Suprapubic skin (tissue), 4 donors: ENCODE measurements around the gene ZDHHC14. TPM values are rescaled to one million over a fixed set of nuclear protein-coding genes. Genes with fewer than 3 reads are reported as not detected.

Experiments used
- DNase-seq, 2 donors: peaks; one replicate each; pipeline ENCODE4 v3.0.0-alpha.2; 2019; ENCODE audit warnings: low spot score in 2 of 2
- H3K27ac ChIP-seq: fragments of 200-600 bp; sonication (generic); one replicate; pipeline ENCODE4 v1.5.1; 2019
- H3K27me3 ChIP-seq: fragments of 200-600 bp; sonication (generic); one replicate; pipeline ENCODE4 v1.5.1; 2019
- H3K36me3 ChIP-seq: fragments of 200-600 bp; sonication (generic); one replicate; pipeline ENCODE4 v1.5.1; 2019
- H3K4me1 ChIP-seq: fragments of 200-600 bp; sonication (generic); one replicate; pipeline ENCODE4 v1.5.1; 2019
- H3K4me3 ChIP-seq: fragments of 200-600 bp; sonication (generic); one replicate; pipeline ENCODE4 v1.5.1; 2019; ENCODE audit warnings: mild to moderate bottlenecking
- H3K9me3 ChIP-seq: fragments of 200-600 bp; sonication (generic); one replicate; pipeline ENCODE4 v1.5.1; 2019
- CTCF ChIP-seq, 2 donors: fragments of 200-600 bp in 1 of 2; fragments of 450-650 bp in 1 of 2; sonication (generic) in 1 of 2; IDR thresholded peaks; one replicate each; pipeline ENCODE4 v1.5.1; 2016 to 2019; ENCODE audit warnings: antibody characterized with exemption in 2 of 2, mild to moderate bottlenecking in 1 of 2, moderate library complexity in 1 of 2
- EP300 ChIP-seq: sonication (generic); formaldehyde crosslinking; IDR thresholded peaks from one replicate; pipeline ENCODE4 v1.6.1; 2017; ENCODE audit warnings: antibody characterized with exemption
- POLR2A ChIP-seq, 2 donors: fragments of 450-650 bp; IDR thresholded peaks; one replicate each; pipeline ENCODE4 v1.6.1; 2017; ENCODE audit warnings: antibody characterized with exemption in 2 of 2, mild to moderate bottlenecking in 2 of 2, moderate library complexity in 2 of 2
- POLR2AphosphoS5 ChIP-seq, 3 donors: sonication (generic); formaldehyde crosslinking; IDR thresholded peaks; one replicate each; pipeline ENCODE4 v1.6.1; 2017; ENCODE audit warnings: antibody characterized with exemption in 3 of 3
- WGBS: methylation state at CpG from one replicate; pipeline ENCODE4 v1.1.5; 2018; 5-methylcytosine and 5-hydroxymethylcytosine counted together
- total RNA-seq, 4 donors: library from RNA; depleted of rRNA; stranded (reverse); fragments of >200 nt; gene quantifications; one replicate each; pipeline ENCODE4 v1.1.0, GENCODE V29; 2016

Gene ZDHHC14
- total RNA-seq, 4 donors from 2014 or later = 4.3 to 9.9 (median 7.7) TPM

GRCh38 chr6:157646012-157646411 is 265.0 kb downstream of the ZDHHC14 start:
- no peaks in the 10 kb centered on the region for H3K4me1 ChIP-seq
- WGBS = 82% methylated on average over 13 of the region's 13 CpGs
- TF ChIP-seq POLR2AphosphoS5 (IDR thresholded peaks at IDR 0.05) (no peak), CTCF (IDR thresholded peaks at IDR 0.05) (no peak), POLR2A (IDR thresholded peaks at IDR 0.05) (no peak), EP300 (no peak)

GRCh38 chr6:157647261-157647915 is 266.4 kb downstream of the ZDHHC14 start:
- H3K4me3 ChIP-seq = no peak overlapping the region
- TF ChIP-seq POLR2AphosphoS5 (IDR thresholded peaks at IDR 0.05) (no peak), POLR2A (IDR thresholded peaks at IDR 0.05) (no peak), EP300 (no peak), CTCF (IDR thresholded peaks at IDR 0.05) (no peak)
- 91% methylated on average over 23 of the region's 23 CpGs for WGBS
- H3K9me3 ChIP-seq = no peaks in the 10 kb centered on the region
- H3K36me3 ChIP-seq = no peaks in the 10 kb centered on the region
- DNase-seq = peak in 1 of 2 donors; percentile 26
- no peak overlapping the region for H3K27ac ChIP-seq
- H3K4me1 ChIP-seq = no peaks in the 10 kb centered on the region
- no peaks in the 10 kb centered on the region for H3K27me3 ChIP-seq

More at GRCh38 chr6:157646012-157646411, 265.0 kb downstream of the ZDHHC14 start:
- H3K4me3 ChIP-seq = no peak overlapping the region
- no peaks in the 10 kb centered on the region for H3K36me3 ChIP-seq
- DNase-seq = no peak
- H3K27me3 ChIP-seq = no peaks in the 10 kb centered on the region
- H3K27ac ChIP-seq = no peak overlapping the region
- H3K9me3 ChIP-seq = no peaks in the 10 kb centered on the region

- no peak for DNase-seq
- H3K36me3 ChIP-seq = peaks cover 2% of the 10 kb centered on the region
These were observed 267.6 kb downstream of the ZDHHC14 start for GRCh38 chr6:157648561-157648960.

GRCh38 chr6:157649311-157650260 is 268.6 kb downstream of the ZDHHC14 start:
- 55% methylated on average over 19 of the region's 25 CpGs for WGBS
- DNase-seq = peak in 1 of 2 donors; percentile 55
- H3K27ac ChIP-seq = no peak overlapping the region
- H3K9me3 ChIP-seq = no peaks in the 10 kb centered on the region
- no peak for TF ChIP-seq CTCF (IDR thresholded peaks at IDR 0.05)
- TF ChIP-seq POLR2AphosphoS5 (IDR thresholded peaks at IDR 0.05) = no peak
- TF ChIP-seq POLR2A (IDR thresholded peaks at IDR 0.05) = no peak
- TF ChIP-seq EP300 = no peak
- no peak overlapping the region for H3K4me3 ChIP-seq
- no peaks in the 10 kb centered on the region for H3K27me3 ChIP-seq
- peaks cover 5% of the 10 kb centered on the region for H3K36me3 ChIP-seq
- H3K4me1 ChIP-seq = no peaks in the 10 kb centered on the region

More at GRCh38 chr6:157648561-157648960, 267.6 kb downstream of the ZDHHC14 start:
- no peaks in the 10 kb centered on the region for H3K4me1 ChIP-seq
- WGBS = 82% methylated on average over 5 of the region's 5 CpGs
- H3K27ac ChIP-seq = no peak overlapping the region
- no peak overlapping the region for H3K4me3 ChIP-seq
- no peaks in the 10 kb centered on the region for H3K9me3 ChIP-seq
- TF ChIP-seq CTCF (IDR thresholded peaks at IDR 0.05) (no peak), POLR2A (IDR thresholded peaks at IDR 0.05) (no peak)
- H3K27me3 ChIP-seq = no peaks in the 10 kb centered on the region

- no peak overlapping the region for H3K27ac ChIP-seq
- no peaks in the 10 kb centered on the region for H3K9me3 ChIP-seq
- peaks cover 5% of the 10 kb centered on the region for H3K36me3 ChIP-seq
- TF ChIP-seq POLR2A (IDR thresholded peaks at IDR 0.05) (no peak), EP300 (no peak), CTCF (IDR thresholded peaks at IDR 0.05) (no peak), POLR2AphosphoS5 (IDR thresholded peaks at IDR 0.05) (no peak)
- no peak overlapping the region for H3K4me3 ChIP-seq
- 67% methylated on average over 12 of the region's 12 CpGs for WGBS
- H3K27me3 ChIP-seq = no peaks in the 10 kb centered on the region
- no peaks in the 10 kb centered on the region for H3K4me1 ChIP-seq
- peak in 1 of 2 donors; percentile 54 for DNase-seq
These were observed 269.3 kb downstream of the ZDHHC14 start for GRCh38 chr6:157650261-157650640.
